GDM1 (cell line): ENCODE results near the gene ITK.
"Not testable (repeated sequence)": the region's sequence is repeated elsewhere in the genome, so short reads cannot be mapped to it uniquely, and the experiment has no call there.

Experiments
- DNase-seq: peaks from one replicate; lab custom pipeline; 2025; lab: John Stamatoyannopoulos, UW

The ITK gene

GRCh38 chr5:157168286-157168685 is 12.4 kb upstream of the ITK start:
- DNase-seq = no peak

- no peak for DNase-seq
Measured at GRCh38 chr5:157172403-157172802, 8.2 kb upstream of the ITK start.

GRCh38 chr5:157175071-157175612 is 5.5 kb upstream of the ITK start:
- no peak for DNase-seq

- no peak for DNase-seq
Measured at GRCh38 chr5:157177953-157178352, 2.7 kb upstream of the ITK start.

GRCh38 chr5:157178966-157179365 is 1.7 kb upstream of the ITK start:
- DNase-seq = no peak

- DNase-seq = no peak
Measured at GRCh38 chr5:157182143-157182757, 1.6 kb downstream of the ITK start.

- DNase-seq = no peak
Measured at GRCh38 chr5:157184117-157184670, 3.6 kb downstream of the ITK start.

GRCh38 chr5:157185122-157185521 is 4.5 kb downstream of the ITK start:
- not testable (repeated sequence) for DNase-seq

- DNase-seq = no peak
Measured at GRCh38 chr5:157186309-157187045, 5.8 kb downstream of the ITK start.

- DNase-seq = no peak
Measured at GRCh38 chr5:157187046-157187754, 6.6 kb downstream of the ITK start.

GRCh38 chr5:157188270-157188669 is 7.6 kb downstream of the ITK start:
- no peak for DNase-seq

GRCh38 chr5:157189223-157189622 is 8.6 kb downstream of the ITK start:
- DNase-seq = no peak

- no peak for DNase-seq
Measured at GRCh38 chr5:157193699-157194424, 13.2 kb downstream of the ITK start.

- DNase-seq = no peak
Measured at GRCh38 chr5:157196045-157196444, 15.4 kb downstream of the ITK start.

GRCh38 chr5:157197086-157197485 is 16.4 kb downstream of the ITK start:
- DNase-seq = no peak

- no peak for DNase-seq
Measured at GRCh38 chr5:157198277-157198986, 17.8 kb downstream of the ITK start.

- DNase-seq = no peak
Measured at GRCh38 chr5:157201857-157202256, 21.2 kb downstream of the ITK start.

GRCh38 chr5:157203417-157203816 is 22.8 kb downstream of the ITK start:
- no peak for DNase-seq

GRCh38 chr5:157204765-157205164 is 24.1 kb downstream of the ITK start:
- no peak for DNase-seq

GRCh38 chr5:157205708-157206107 is 25.1 kb downstream of the ITK start:
- DNase-seq = no peak

- DNase-seq = not testable (repeated sequence)
Measured at GRCh38 chr5:157210652-157211051, 30.0 kb downstream of the ITK start.
